GM13976 (cell line): ENCODE results near the gene PIPOX.

ENCODE experiments used
- DNase-seq: peaks from one replicate; pipeline ENCODE4 v3.0.0; 2012; ENCODE audit warnings: low spot score
- in situ Hi-C: fragments of 300-500 bp; cut with MboI; formaldehyde crosslinking; loops from one replicate; pipeline ENCODE4 v1.12.0; 2022; ENCODE audit warnings: low sequenced_read_pairs, mixed read lengths, inconsistent platforms; ENCODE audit not compliant: unreplicated experiment
- TF ChIP-seq, protein P1 (sequence below): IDR thresholded peaks from 2 replicates; pipeline ENCODE4 v1.5.1; 2012; ENCODE audit warnings: borderline replicate concordance, mild to moderate bottlenecking; ENCODE audit not compliant: insufficient read depth; ENCODE audit errors: extremely low read depth, missing control alignments, control extremely low read depth

The PIPOX gene

DNA sequence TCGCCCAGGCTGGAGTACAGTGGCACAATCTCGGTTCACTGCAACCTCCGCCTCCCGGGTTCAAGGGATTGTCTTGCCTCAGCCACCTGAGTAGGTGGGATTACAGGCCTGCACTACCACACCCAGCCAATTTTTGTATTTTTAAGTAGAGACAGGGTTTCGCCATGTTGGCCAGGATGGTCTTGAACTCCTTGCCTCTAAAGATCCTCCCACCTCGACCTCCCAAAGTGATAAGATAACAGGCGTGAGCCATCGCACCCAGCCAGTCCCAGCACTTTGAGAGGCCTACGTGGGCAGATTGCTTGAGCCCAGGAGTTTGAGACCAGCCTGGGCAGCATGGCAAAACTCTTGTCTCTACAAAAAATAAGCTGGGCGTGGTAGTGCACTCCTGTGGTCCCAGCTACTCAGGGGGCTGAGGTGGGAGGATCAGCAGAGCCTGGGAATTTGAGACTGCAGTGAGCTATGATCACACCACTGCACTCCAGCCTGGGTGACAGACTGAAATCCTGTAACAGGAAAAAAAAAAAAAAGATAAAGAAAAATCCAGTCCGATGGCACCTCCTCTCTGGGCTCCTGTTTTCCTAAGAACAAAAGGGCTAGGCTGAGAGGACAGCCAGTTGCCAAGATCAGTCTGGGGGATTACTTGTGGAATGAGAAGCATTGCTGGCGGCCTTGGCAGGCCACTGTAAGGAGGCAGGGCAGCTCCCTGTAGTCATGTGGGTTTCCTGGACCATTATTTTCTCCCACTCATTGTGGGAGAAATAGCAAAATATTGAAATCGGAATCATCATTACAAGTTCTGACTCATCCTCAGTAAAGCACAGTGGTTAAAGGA is 3.0 kb upstream of the PIPOX start:
- in situ Hi-C loops, result no loop called here
- no peak for DNase-seq
- TF ChIP-seq, protein P1, sequence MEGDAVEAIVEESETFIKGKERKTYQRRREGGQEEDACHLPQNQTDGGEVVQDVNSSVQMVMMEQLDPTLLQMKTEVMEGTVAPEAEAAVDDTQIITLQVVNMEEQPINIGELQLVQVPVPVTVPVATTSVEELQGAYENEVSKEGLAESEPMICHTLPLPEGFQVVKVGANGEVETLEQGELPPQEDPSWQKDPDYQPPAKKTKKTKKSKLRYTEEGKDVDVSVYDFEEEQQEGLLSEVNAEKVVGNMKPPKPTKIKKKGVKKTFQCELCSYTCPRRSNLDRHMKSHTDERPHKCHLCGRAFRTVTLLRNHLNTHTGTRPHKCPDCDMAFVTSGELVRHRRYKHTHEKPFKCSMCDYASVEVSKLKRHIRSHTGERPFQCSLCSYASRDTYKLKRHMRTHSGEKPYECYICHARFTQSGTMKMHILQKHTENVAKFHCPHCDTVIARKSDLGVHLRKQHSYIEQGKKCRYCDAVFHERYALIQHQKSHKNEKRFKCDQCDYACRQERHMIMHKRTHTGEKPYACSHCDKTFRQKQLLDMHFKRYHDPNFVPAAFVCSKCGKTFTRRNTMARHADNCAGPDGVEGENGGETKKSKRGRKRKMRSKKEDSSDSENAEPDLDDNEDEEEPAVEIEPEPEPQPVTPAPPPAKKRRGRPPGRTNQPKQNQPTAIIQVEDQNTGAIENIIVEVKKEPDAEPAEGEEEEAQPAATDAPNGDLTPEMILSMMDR, result no peak

DNA sequence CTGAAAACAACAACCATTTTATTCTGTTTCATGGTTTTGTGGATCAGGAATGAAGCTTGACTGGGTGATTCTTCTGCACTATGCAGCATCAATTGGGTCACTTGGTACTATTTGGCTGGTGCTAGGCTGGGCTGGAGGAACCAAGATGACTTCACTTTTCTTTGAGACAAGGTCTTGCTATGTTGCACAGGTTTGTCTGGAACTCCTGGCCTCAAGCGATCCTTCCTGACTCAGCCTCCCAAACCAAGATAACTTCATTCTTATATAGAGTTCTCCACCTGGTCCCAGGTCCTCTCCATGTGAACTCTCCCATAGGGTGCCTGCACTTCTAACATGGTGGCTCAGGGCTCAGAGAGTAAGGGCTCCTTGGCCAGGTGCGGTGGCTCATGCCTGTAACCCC is 1.9 kb upstream of the PIPOX start:
- in situ Hi-C loops, result no loop called here
- no peak for DNase-seq
- TF ChIP-seq, protein P1, result no peak

DNA sequence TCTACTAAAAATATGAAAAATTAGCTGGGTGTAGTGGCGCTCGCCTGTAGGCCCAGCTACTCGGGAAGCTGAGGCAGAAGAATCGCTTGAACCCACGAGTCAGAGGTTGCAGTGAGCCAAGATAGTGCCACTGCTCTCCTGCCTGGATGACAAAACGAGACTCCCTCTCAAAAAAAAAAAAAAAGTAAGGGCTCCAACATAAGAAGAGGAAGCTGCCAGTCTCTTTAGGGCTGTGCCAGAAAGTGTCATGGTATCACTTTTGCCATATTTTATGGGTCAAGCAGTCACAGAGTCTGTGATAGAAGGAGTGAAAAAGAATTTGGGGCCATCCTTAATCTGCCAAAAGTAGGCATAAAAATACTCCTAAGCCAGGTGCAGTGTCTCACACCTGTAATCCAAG is 1.4 kb upstream of the PIPOX start:
- in situ Hi-C loops, result no loop called here
- no peak for DNase-seq

DNA sequence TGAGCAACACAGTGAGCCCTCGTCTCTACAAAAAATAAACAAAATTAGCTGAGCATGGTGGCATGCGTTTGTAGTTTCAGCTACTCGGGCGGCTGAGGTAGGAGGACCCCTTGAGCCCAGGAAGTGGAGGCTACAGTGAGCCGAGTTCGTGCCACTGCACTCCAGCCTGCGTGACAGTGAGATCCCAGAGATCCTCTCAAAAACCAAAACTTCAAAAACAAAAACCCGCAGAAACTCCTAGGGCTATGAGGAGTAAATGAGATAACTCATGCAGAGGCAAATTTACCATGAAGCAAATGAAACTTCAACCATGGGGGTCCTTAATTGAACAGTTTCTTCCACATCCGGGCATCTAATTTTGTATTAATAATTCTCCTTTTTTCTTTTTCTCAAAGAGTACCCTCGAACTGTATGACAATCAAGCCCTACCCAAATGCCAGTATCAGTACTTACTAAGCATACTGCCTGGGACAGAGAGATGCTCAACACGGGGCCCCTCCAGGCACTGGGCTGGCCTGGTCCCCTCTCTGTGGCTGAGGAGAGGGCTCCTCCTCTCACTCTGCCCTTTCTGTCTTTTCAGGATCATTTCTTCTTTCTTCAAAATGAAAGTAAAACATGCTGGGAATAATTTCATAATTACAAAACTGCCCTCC is 789 bp upstream of the PIPOX start:
- DNase-seq, result no peak
- in situ Hi-C loops, result no loop called here
- TF ChIP-seq, protein P1, result no peak

More for the DNA sequence above, 1.4 kb upstream of the PIPOX start:
- TF ChIP-seq, protein P1, result no peak

DNA sequence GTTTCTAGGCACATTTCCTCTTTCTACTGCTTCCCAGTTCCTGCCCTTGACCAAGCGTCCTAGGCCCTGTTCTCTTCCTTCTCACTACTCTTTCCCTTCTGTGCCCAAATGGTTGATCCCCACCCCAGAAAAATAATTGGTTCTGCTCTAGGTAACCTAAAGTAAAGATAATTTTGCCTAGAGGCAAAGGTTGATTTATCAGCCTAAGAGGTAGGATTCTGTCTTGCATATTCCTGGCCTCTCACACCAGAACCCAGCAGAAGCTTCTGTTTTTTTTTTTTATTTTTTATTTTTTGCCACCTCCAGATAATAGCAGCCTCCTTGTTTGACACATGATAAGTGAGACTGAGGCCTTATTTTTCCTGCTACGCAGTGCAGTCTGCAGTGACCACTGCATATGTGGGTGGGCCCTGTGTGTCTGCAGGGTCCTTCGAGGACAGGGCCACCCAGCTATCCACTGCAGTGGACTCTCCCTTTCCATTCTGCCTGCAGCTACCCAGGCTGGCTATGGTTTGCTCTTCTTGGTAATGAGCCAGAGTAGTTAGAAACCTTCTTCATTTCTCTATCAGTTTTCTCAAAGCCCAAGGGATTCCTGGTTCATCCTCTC is 701 bp downstream of the PIPOX start:
- TF ChIP-seq, protein P1, result no peak
- no peak for DNase-seq
- in situ Hi-C loops, result no loop called here

DNA sequence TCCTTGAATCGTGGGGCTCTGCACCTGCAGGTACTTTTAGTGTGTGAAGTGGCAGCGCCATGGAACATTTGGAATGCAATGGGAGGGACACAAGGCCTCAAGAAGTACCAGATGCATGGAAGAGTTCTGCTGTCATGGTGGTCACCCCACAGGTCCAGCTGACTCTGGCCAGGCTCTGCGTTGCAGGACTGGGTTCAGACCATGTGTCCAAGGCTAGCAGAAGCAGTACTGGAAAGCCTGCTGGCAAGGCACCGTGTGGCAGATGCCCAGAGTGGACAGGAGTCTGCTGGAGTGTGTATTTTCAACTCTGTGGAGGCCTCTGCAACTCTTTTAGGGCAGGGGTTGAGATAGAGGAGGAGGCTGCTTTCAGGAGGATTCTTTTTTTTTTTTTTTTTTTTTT is 2.1 kb downstream of the PIPOX start:
- in situ Hi-C loops, result no loop called here
- no peak for DNase-seq
- TF ChIP-seq, protein P1, result no peak
